ENCODE data around the gene SPAG7.

GRCh38 chr17:4971826-4972225, 4.2 kb upstream of the SPAG7 start:
- TF ChIP-seq RAD21 (IDR thresholded peaks at IDR 0.05; ENCODE audit: low read depth), result no peak
- no peak for TF ChIP-seq EZH2 (IDR thresholded peaks at IDR 0.05)

Measured in HCT116 (cell line).